Tibial nerve (tissue), 4 donors: Measurements from ENCODE around the gene SPCS1. TPM values are rescaled to one million over a fixed set of nuclear protein-coding genes. Genes with fewer than 3 reads are reported as not detected.

Experiments
- DNase-seq, 2 donors: peaks; one replicate each; pipeline ENCODE4 v3.0.0-alpha.2; 2019; ENCODE audit warnings: low spot score in 2 of 2
- H3K27ac ChIP-seq, 4 donors: fragments of 200-600 bp; sonication (generic) in 3 of 4; one replicate each; pipeline ENCODE4 v1.5.1; 2017 to 2019; ENCODE audit warnings: mild to moderate bottlenecking in 1 of 4
- H3K27me3 ChIP-seq, 2 donors: fragments of 200-600 bp; sonication (generic) in 1 of 2; one replicate each; pipeline versions ENCODE4 v1.5.1 to v1.6.0; 2017 to 2019
- H3K36me3 ChIP-seq, 3 donors: fragments of 200-600 bp; sonication (generic); one replicate each; pipeline ENCODE4 v1.5.1; 2018 to 2019
- H3K4me1 ChIP-seq, 4 donors: fragments of 200-600 bp; sonication (generic) in 3 of 4; one replicate each; pipeline ENCODE4 v1.5.1; 2017 to 2019
- H3K4me3 ChIP-seq, 4 donors: fragments of 200-600 bp; sonication (generic) in 3 of 4; one replicate each; pipeline ENCODE4 v1.5.1; 2017 to 2019; ENCODE audit warnings: mild to moderate bottlenecking in 1 of 4, moderate library complexity in 1 of 4
- H3K9me3 ChIP-seq, 4 donors: fragments of 200-600 bp; sonication (generic) in 3 of 4; one replicate each; pipeline ENCODE4 v1.5.1; 2017 to 2019
- EP300 ChIP-seq, 2 donors: sonication (generic); formaldehyde crosslinking; IDR thresholded peaks; one replicate each; pipeline ENCODE4 v1.6.1; 2017; ENCODE audit warnings: antibody characterized with exemption in 2 of 2, mild to moderate bottlenecking in 1 of 2
- POLR2A ChIP-seq, 2 donors: fragments of 450-650 bp; IDR thresholded peaks; one replicate each; pipeline ENCODE4 v1.6.1; 2017; ENCODE audit warnings: antibody characterized with exemption in 2 of 2, mild to moderate bottlenecking in 2 of 2, moderate library complexity in 2 of 2
- WGBS, 2 donors: methylation state at CpG; one replicate each; pipeline ENCODE4 v1.1.5; 2018; 5-methylcytosine and 5-hydroxymethylcytosine counted together
- total RNA-seq, 4 donors: library from RNA; depleted of rRNA; stranded (reverse); fragments of >200 nt; gene quantifications; one replicate each; pipeline ENCODE4 v1.1.0, GENCODE V29; 2016
- TF ChIP-seq, protein P1 (sequence below), 5 experiments: fragments of 200-600 bp in 3 of 5; fragments of 450-650 bp in 2 of 5; sonication (generic) in 3 of 5; IDR thresholded peaks; one replicate each; pipeline ENCODE4 v1.5.1; 2016 to 2019; ENCODE audit warnings: antibody characterized with exemption in 5 of 5, mild to moderate bottlenecking in 3 of 5, moderate library complexity in 2 of 5

Gene SPCS1
- total RNA-seq, 4 donors from 2014 or later, result 58.8 to 123 (median 77.4) TPM

DNA sequence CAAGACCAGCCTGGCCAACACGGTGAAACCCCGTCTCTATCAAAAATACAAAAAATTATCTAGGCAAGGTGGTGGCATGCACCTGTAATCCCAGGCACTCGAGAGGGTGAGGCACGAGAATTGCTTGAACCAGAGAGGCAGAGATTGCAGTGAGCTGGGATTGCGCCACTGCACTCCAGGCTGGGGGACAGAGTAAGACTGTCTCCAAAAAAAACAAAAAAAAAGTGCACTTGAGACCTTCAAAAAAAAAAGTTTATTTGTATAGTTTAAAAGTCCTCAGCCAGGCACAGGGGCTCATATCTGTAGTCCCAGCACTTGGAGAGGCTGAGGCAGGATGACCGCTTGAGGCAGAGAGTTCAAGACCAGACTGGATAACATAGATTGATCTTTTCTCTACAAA lies 22.3 kb upstream of the SPCS1 start:
- peaks cover 4 to 86% (median 52%) of the 10 kb centered on the region in 4 donors for H3K4me1 ChIP-seq
- TF ChIP-seq, protein P1, sequence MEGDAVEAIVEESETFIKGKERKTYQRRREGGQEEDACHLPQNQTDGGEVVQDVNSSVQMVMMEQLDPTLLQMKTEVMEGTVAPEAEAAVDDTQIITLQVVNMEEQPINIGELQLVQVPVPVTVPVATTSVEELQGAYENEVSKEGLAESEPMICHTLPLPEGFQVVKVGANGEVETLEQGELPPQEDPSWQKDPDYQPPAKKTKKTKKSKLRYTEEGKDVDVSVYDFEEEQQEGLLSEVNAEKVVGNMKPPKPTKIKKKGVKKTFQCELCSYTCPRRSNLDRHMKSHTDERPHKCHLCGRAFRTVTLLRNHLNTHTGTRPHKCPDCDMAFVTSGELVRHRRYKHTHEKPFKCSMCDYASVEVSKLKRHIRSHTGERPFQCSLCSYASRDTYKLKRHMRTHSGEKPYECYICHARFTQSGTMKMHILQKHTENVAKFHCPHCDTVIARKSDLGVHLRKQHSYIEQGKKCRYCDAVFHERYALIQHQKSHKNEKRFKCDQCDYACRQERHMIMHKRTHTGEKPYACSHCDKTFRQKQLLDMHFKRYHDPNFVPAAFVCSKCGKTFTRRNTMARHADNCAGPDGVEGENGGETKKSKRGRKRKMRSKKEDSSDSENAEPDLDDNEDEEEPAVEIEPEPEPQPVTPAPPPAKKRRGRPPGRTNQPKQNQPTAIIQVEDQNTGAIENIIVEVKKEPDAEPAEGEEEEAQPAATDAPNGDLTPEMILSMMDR (IDR thresholded peaks at IDR 0.05), result no peak
- no peak for TF ChIP-seq POLR2A (IDR thresholded peaks at IDR 0.05)
- no peak for TF ChIP-seq EP300 (IDR thresholded peaks at IDR 0.05)
- no peak for DNase-seq
- no peak overlapping the region for H3K4me3 ChIP-seq
- H3K27ac ChIP-seq, result peak overlapping the region in 3 of 4 donors; percentile 21 to 99 (median 95)
- WGBS, 2 donors, result 56 to 61% methylated on average over 6 of the region's 6 CpGs
- peaks cover 0 to 24% (median 12%) of the 10 kb centered on the region in 3 donors for H3K36me3 ChIP-seq
- H3K9me3 ChIP-seq, result no peaks in the 10 kb centered on the region
- H3K27me3 ChIP-seq, result no peaks in the 10 kb centered on the region

DNA sequence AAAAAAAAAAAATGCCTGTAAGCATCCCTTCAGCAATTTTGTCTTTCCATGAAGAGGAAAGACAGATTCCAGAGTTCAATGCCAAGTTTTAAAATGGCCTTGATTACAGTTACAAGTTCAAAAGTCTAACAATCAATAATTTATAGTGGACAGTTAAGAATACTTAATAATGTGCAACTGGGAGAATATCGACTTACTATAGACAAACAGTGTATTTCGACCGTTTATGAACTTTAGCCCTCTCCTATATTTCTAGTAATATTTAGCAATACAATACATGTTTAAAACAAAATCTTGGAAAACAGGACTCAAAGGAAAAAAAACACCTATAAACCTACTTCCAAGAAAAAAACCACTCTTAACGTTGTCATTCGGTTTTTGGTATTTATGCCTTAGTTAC lies 21.7 kb upstream of the SPCS1 start:
- no peaks in the 10 kb centered on the region for H3K9me3 ChIP-seq
- H3K4me1 ChIP-seq, result peaks cover 4 to 84% (median 49%) of the 10 kb centered on the region in 4 donors
- peak overlapping the region in 2 of 4 donors; percentile 95 to 99 for H3K27ac ChIP-seq
- peaks cover 0 to 26% (median 15%) of the 10 kb centered on the region in 3 donors for H3K36me3 ChIP-seq
- H3K27me3 ChIP-seq, result no peaks in the 10 kb centered on the region
- 30 to 35% methylated on average over 5 of the region's 5 CpGs for WGBS, 2 donors
- H3K4me3 ChIP-seq, result no peak overlapping the region
- DNase-seq, result no peak
- no peak for TF ChIP-seq EP300 (IDR thresholded peaks at IDR 0.05)
- no peak for TF ChIP-seq POLR2A (IDR thresholded peaks at IDR 0.05)
- TF ChIP-seq, protein P1 (IDR thresholded peaks at IDR 0.05), result no peak

DNA sequence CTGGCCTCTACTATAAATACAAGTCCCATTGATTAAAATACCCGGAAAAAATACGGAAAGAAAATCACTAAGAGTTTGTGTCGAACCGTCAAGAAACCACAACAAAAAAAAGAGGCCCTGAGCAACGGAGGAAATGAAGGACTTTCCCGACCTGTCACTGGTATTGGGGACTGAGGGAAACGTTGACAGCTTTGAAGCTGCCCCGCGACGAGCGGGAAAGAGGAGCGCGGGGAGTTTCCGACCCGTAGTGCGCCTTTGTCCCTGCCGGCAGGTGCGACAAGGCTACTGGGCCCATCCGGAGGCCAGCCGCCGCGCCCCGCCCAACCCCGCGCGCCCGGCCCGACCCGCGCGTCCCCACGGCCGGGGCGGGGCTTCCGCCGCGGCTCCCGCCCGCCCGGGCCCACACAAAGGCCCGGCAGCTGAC lies 20.6 kb upstream of the SPCS1 start:
- WGBS, 2 donors, result 0 to 1% methylated on average over 11 to 39 of the region's 41 CpGs
- Histone ChIP-seq H3K4me1 (peaks cover 4 to 73% (median 42%) of the 10 kb centered on the region in 4 donors), H3K4me3 (peak overlapping the region; percentile 58 to 85 (median 72)), H3K9me3 (no peaks in the 10 kb centered on the region), H3K27me3 (no peaks in the 10 kb centered on the region), H3K27ac (peak overlapping the region; percentile 95 to 99 (median 98)), H3K36me3 (peaks cover 0 to 33% (median 22%) of the 10 kb centered on the region in 3 donors)
- TF ChIP-seq EP300 (IDR thresholded peaks at IDR 0.05) (no peak), POLR2A (IDR thresholded peaks at IDR 0.05) (peak in 1 of 2 donors; percentile 21)
- DNase-seq, result peak; percentile 45 to 52

DNA sequence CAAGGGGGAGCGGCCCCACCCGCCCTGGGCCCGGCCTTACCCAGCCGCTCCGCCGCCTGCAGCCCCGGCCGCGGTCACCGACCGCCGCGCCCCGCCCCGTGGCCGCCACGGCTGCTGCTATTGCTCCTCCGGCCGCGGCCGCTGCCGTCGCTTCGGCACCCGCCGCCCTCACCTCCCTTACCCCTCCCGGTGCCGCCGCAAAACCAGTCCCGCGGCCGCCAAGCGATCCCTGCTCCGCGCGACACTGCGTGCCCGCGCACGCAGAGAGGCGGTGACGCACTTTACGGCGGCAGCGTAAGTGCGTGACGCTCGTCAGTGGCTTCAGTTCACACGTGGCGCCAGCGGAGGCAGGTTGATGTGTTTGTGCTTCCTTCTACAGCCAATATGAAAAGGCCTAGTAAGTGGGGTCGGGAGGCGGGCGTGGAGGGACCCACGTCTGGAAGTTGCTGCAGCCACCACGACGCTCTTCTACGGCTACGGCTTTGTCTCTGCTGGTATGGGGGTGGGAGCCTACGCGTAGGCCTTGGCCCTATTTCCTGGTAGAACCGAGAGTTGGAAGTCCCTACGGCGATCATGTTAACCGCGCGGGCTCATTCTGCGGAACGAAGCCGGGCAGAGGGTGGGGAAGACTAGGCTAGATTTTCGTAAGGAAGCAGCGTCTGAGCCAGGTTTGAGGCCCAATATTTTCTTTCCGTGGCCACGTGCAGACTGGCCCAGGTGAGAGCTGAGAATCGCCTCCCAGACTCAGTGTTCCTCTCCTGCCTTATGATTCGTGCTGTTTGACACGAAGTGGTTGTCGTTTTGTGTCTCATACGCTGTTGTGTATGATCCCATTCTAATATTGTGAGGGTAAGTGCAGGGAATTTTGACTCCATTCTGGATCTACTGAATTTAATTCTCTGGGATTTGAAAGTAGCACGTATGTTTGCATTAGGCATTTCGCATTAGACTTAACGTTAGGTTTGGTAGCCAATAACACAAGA lies 19.9 kb upstream of the SPCS1 start, which contains the start of the genes GNL3 and PBRM1:
Gene GNL3, plus strand, starts transcription at position 324 of the 983 bp plus-strand sequence. Its CDS starts 61 bp downstream, at position 385.
Gene PBRM1, minus strand, starts transcription at position 205 of the 983 bp plus-strand sequence.
- Histone ChIP-seq H3K4me1 (peaks cover 4 to 66% (median 38%) of the 10 kb centered on the region in 4 donors), H3K4me3 (peak within 1 kb of the TSS; percentile 58 to 86 (median 72)), H3K27me3 (no peaks in the 10 kb centered on the region), H3K27ac (peak within 1 kb of the TSS; percentile 95 to 99 (median 98)), H3K36me3 (peaks cover 0 to 40% (median 22%) of the 10 kb centered on the region in 3 donors), H3K9me3 (no peaks in the 10 kb centered on the region)
- 0 to 1% methylated on average over 33 to 38 of the region's 82 CpGs for WGBS, 2 donors
- peak; percentile 85 to 86 for DNase-seq
- TF ChIP-seq POLR2A (IDR thresholded peaks at IDR 0.05) (peak; percentile 50 to 82), EP300 (IDR thresholded peaks at IDR 0.05) (peak; percentile 73 to 97)
- TF ChIP-seq, protein P1 (IDR thresholded peaks at IDR 0.05), result peak in 2 of 5 experiments; percentile 26 to 29

DNA sequence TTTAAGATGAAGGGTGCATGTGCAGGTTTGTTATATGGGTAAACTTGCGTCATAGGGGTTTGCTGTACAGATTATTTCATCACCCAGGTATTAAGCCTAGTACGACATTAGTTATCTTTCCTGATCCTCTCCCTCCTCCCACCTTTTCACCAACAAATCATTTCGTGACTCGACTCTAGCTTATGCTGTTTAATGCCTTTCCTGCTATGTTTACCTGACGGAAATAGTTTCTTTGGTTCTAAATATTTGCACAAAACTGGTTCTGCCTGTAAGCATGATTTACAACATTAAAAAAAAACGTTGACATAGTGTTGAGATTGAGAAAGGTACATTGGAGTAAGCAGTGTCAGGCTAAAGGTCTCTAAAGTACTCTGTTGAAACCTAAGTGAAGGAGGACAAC lies 17.6 kb upstream of the SPCS1 start:
- peaks cover 4 to 44% (median 24%) of the 10 kb centered on the region in 4 donors for H3K4me1 ChIP-seq
- no peak overlapping the region for H3K4me3 ChIP-seq
- no peaks in the 10 kb centered on the region for H3K9me3 ChIP-seq
- no peak for DNase-seq
- peaks cover 0 to 63% (median 38%) of the 10 kb centered on the region in 3 donors for H3K36me3 ChIP-seq
- 86 to 87% methylated on average over 6 of the region's 6 CpGs for WGBS, 2 donors
- no peaks in the 10 kb centered on the region for H3K27me3 ChIP-seq
- TF ChIP-seq POLR2A (IDR thresholded peaks at IDR 0.05) (no peak), EP300 (IDR thresholded peaks at IDR 0.05) (no peak)
- TF ChIP-seq, protein P1 (IDR thresholded peaks at IDR 0.05), result no peak
- no peak overlapping the region for H3K27ac ChIP-seq
